PFSK-1 (cell line): ENCODE results near the gene IRF1.

Experiments
- FOXP2 ChIP-seq: optimal IDR thresholded peaks from 2 replicates; pipeline ENCODE3; 2011; ENCODE audit warnings: borderline replicate concordance, control low read depth, inconsistent platforms; ENCODE audit not compliant: insufficient read depth; ENCODE audit errors: extremely low read length, extremely low read depth
- POLR2AphosphoS5 ChIP-seq: IDR thresholded peaks from 2 replicates; pipeline ENCODE4 v1.6.1; 2012; ENCODE audit warnings: low read depth, mild to moderate bottlenecking, control low read depth, low read length, moderate library complexity
- SIN3A ChIP-seq: IDR thresholded peaks from 2 replicates; pipeline ENCODE4 v1.6.1; 2012; ENCODE audit warnings: mild to moderate bottlenecking, low read length, moderate library complexity, borderline replicate concordance; ENCODE audit not compliant: insufficient read depth
- TAF1 ChIP-seq: IDR thresholded peaks from 2 replicates; pipeline ENCODE4 v1.6.1; 2012; ENCODE audit warnings: low read length, control low read depth, borderline replicate concordance; ENCODE audit not compliant: insufficient read depth
- TF ChIP-seq, protein P1 (sequence below), 2 experiments: IDR thresholded peaks; 2 replicates each; pipeline versions ENCODE4 v1.6.1 to v1.8.0; 2011 to 2012; ENCODE audit warnings: low read depth in 2 of 2, low read length in 2 of 2, control low read depth in 1 of 2, inconsistent platforms in 1 of 2, mild to moderate bottlenecking in 1 of 2, moderate library complexity in 1 of 2; ENCODE audit not compliant: insufficient read depth in 1 of 2

Gene IRF1

DNA sequence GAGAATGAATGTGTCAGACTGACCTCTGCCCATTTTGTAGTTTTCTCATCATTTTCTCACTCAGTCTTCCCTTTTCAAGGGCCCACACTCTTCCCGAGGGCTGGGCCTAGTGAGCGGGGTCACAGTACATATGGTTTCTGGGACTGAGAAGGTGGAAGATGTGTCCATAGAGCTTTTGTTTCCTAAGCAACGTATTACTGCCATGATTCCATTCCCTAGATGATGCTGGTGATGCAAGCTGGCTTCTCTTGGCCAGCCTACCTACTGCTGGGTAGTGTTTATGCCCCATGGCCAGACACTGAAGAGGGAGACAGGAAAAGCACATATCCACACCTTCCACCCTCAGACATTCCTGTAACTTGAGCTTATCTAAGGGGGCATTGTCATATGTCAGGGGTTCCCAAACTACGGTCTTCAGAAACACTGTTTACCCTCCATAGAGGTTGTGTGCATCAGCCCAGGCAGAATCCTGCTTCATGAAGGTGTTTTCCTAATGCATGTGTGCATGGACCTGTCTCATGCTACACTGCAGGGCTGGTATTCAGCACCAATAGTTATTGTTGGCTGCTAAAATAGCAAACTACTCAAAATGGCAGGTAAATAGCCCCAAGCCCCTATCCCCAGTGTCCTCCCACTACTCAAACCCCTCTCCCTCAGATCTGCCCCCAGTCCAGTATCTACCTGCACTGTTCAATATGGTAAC, 9.5 kb downstream of the IRF1 start:
- TF ChIP-seq, protein P1, sequence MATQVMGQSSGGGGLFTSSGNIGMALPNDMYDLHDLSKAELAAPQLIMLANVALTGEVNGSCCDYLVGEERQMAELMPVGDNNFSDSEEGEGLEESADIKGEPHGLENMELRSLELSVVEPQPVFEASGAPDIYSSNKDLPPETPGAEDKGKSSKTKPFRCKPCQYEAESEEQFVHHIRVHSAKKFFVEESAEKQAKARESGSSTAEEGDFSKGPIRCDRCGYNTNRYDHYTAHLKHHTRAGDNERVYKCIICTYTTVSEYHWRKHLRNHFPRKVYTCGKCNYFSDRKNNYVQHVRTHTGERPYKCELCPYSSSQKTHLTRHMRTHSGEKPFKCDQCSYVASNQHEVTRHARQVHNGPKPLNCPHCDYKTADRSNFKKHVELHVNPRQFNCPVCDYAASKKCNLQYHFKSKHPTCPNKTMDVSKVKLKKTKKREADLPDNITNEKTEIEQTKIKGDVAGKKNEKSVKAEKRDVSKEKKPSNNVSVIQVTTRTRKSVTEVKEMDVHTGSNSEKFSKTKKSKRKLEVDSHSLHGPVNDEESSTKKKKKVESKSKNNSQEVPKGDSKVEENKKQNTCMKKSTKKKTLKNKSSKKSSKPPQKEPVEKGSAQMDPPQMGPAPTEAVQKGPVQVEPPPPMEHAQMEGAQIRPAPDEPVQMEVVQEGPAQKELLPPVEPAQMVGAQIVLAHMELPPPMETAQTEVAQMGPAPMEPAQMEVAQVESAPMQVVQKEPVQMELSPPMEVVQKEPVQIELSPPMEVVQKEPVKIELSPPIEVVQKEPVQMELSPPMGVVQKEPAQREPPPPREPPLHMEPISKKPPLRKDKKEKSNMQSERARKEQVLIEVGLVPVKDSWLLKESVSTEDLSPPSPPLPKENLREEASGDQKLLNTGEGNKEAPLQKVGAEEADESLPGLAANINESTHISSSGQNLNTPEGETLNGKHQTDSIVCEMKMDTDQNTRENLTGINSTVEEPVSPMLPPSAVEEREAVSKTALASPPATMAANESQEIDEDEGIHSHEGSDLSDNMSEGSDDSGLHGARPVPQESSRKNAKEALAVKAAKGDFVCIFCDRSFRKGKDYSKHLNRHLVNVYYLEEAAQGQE (IDR thresholded peaks at IDR 0.05; ENCODE audit: insufficient read depth in 1 of 2, low read depth in 2 of 2, low read length in 2 of 2): no peak
- TF ChIP-seq TAF1 (no peak), SIN3A (no peak), POLR2AphosphoS5 (no peak)

DNA sequence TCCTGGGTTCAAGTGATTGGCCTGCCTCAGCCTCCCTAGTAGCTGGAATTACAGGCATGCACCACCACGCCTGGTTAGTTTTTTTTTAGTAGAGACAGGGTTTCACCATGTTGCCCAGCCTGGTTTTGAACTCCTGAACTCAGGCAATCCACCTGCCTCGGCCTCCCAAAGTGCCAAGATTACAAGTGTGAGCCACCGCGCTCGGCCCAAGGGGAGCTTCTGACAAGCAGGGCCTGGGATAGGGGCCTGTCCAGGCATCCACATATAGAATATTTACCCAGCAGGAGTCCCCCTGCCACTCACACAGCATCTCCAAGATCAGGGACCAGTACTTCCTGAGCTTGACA, 10.1 kb downstream of the IRF1 start:
- TF ChIP-seq SIN3A: no peak
- TF ChIP-seq POLR2AphosphoS5: no peak
- TF ChIP-seq TAF1: no peak
- no peak for TF ChIP-seq FOXP2
- TF ChIP-seq, protein P1 (IDR thresholded peaks at IDR 0.05; ENCODE audit: insufficient read depth in 1 of 2, low read depth in 2 of 2, low read length in 2 of 2): no peak

DNA sequence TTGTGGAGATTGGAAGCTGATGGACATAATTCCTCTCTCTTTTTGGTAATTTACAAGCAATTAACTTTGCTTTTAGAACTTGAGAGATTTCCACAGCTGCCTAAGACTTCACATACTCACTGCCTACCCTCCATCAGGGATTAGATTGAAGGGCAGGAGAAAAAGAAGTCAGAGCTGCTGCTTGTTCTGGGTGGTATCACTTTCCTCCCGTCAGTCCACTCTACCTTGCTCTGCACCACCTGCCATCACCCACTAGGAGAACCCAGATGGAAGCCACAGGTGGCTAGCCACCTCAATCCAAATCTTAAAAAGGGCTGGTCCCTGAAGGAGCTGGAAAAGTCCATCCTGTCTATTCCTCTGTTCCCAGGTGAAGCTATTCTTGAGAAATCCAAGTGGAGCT, 10.5 kb downstream of the IRF1 start:
- TF ChIP-seq POLR2AphosphoS5 (no peak), SIN3A (no peak), TAF1 (no peak), FOXP2 (no peak)
- TF ChIP-seq, protein P1 (IDR thresholded peaks at IDR 0.05; ENCODE audit: insufficient read depth in 1 of 2, low read depth in 2 of 2, low read length in 2 of 2): no peak

DNA sequence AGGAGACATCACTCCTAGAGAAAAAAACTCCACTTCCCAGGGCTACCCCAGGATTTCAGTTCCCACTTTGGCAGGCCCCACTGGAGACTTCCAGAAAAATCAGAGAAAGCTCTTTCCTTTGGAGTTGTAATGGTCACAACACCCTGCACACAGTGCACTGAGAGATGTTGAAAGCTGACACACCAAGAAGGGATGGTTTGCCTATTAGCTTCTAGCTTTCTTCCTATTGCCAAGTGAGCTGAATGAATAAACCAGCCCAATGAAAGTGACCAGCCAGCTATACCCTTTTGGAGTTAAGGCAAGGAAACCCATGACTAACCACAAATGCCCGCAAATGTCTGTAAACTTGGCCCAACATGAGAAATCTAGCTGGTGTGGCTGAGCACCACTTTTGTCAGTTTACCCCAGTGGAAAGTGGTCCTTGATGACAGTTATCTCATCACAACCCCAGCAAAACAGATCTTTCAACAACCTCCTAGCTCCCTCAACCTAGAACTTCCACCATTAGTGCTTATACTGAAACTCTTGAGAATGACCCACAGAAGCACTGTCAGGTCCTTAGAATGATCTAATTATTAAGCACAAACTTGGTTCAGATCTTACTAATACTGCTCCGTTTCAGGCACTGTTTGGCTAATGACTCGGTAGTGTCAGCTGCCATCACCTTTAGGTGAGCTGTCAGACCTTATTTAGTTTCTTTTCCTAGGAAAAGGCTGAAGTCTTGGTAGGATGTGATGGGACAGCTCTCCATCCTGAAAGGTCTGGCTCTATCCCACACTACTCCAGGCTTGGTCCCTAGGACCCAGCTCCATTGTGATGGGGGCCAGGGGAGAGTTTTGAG, 11.2 kb downstream of the IRF1 start:
- TF ChIP-seq, protein P1 (IDR thresholded peaks at IDR 0.05; ENCODE audit: insufficient read depth in 1 of 2, low read depth in 2 of 2, low read length in 2 of 2): no peak
- TF ChIP-seq SIN3A (no peak), TAF1 (no peak), POLR2AphosphoS5 (no peak), FOXP2 (no peak)
